HL-60/S4 (cell line): ENCODE results near the gene PPP1R1B.

Experiments used
- in situ Hi-C: fragments of 300-500 bp; cut with MboI; formaldehyde crosslinking; loops from 2 replicates; pipeline ENCODE4 v1.14.3; 2022; ENCODE audit warnings: low sequenced_read_pairs

Gene PPP1R1B

GRCh38 chr17:39651923-39652586 lies 25.3 kb downstream of the PPP1R1B start:
- in situ Hi-C loops, result no loop called here

DNA sequence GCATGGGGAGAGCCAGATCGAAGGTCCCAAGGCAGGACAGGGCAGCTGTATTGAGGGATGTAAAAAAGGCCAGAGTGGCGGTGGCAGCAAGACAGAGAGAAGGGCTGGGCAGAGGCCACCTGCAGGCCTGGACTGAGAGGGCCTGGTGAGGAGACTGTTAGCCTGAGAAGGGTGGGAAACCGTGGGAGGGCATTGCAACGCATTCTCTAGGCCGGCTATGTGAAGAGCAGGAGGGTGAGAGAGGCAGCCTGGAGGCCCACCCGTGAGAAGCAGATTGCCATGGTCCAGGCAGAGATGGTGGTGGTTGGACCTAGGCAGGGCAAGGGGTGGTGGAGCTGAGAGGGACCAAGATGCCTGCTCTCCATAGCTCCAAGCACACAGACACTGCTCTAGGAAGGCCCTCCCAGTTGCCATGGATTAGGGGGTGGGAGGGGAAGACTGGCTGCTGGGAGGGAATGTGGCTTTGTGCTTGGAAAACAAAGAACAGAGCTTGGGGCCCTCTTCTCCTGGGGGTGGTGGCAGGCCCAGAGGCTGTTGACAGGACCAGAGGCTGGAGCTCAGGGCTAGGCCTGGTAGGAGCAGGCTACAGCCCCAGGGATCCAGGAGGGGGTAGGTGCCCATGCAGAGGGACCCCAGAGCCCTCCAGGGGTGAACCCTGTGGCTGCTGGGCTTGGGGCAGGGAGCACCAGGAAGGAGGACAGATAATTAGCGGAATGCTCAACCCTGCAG lies 26.0 kb downstream of the PPP1R1B start:
- in situ Hi-C loops, result no loop called here

- in situ Hi-C loops, result no loop called here
These were observed 26.5 kb downstream of the PPP1R1B start for GRCh38 chr17:39653316-39653661.

DNA sequence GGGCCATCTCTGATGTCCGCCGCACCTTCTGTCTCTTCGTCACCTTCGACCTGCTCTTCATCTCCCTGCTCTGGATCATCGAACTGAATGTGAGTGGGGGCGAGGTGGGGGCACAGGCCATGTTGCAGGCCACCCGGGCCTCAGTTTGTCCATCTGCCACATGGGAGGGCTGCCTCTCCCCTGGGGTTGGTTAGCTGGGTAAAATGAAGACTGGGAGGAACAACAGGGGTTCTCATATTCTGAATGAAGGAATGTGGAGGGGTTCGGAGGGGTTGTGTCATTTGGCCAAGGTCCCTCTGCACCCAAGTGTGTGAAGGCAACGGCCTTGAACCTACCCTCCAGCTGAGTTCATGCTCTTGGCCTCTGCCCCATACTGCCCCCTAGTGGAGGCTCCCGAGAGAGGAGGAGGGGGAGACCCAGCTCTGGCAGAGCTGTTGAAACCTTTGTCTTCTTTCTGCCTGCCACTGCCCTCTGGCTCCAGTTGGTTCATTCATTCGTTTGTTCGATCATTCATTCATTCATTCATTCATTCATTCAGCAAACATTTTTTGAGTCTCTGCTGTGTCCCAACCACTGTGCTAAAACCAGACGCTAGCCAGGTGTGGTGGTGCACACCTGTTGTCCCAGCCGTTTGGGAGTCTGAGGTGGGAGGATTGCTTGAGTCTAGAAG lies 27.0 kb downstream of the PPP1R1B start:
- in situ Hi-C loops, result no loop called here

DNA sequence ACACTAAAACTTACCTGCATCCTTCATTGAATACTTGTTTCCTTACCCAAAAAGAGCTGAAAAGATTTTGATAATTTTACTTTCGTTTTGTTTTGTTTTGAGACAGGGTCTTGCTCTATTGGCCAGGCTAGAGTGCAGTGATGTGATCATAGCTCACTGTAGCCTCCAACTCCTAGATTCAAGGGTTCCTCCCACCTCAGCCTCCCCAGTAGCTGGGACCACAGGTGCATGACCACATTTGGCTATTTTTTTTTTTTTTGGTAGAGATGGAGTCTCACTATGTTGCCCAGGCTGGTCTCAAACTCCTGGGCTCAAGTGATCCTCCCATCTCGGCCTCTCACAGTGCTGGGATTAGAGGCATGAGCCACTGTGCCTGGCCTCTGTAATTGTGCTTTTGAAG lies 28.4 kb downstream of the PPP1R1B start:
- in situ Hi-C loops, result no loop called here

DNA sequence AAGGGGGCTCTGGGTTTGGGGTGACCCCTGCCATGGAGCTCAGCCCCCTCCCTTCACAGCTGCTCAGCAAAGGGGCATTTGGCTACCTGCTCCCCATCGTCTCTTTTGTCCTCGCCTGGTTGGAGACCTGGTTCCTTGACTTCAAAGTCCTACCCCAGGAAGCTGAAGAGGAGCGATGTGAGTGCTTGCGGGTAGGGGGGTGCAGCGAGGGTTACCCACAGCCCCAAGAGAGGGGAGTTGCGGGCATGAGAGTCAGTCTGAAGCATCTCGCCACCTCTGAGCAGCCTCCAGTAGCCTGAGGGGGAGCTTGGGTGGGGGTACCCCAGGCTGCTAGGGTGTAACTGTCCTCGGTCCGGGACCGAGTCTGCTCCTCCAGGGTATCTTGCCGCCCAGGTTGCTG lies 31.6 kb downstream of the PPP1R1B start:
- in situ Hi-C loops, result no loop called here

- in situ Hi-C loops, result no loop called here
These were observed 32.0 kb downstream of the PPP1R1B start for GRCh38 chr17:39658760-39659159.

DNA sequence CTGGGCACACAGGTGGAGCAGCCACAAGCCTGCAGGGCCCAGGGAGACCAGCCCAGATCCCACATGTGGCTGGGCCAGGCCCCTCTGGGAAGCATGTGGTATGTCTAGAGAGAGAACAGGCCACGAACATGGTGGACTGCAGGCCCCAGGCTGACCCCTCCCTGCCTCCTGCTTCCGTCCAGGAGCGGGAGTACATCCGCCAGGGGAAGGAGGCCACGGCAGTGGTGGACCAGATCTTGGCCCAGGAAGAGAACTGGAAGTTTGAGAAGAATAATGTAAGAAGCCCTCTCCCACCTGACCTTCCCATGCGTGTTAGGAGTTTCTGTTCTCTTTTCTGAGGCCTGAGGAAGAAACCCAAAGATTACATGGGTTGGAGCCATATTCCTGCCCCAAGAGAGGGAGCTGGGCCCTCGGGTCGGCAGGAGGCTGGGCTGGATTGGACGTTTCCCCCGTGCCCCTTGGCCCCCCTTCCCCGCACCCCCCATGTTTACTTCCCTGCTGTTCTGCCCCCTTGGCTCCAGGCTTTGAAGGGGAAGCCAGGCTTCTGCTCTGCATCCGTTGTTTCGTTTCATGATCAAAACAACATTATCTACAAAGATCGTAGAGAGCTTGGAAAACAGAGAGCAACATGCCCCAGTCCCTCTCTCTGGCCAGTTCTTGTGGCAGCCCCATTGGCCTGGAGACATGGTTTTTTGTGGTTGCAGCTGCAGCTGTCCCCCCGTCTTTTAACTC lies 32.7 kb downstream of the PPP1R1B start:
- in situ Hi-C loops, result no loop called here

GRCh38 chr17:39660011-39660360 lies 33.2 kb downstream of the PPP1R1B start:
- in situ Hi-C loops, result no loop called here

- in situ Hi-C loops, result no loop called here
These were observed 33.9 kb downstream of the PPP1R1B start for GRCh38 chr17:39660397-39661385.

DNA sequence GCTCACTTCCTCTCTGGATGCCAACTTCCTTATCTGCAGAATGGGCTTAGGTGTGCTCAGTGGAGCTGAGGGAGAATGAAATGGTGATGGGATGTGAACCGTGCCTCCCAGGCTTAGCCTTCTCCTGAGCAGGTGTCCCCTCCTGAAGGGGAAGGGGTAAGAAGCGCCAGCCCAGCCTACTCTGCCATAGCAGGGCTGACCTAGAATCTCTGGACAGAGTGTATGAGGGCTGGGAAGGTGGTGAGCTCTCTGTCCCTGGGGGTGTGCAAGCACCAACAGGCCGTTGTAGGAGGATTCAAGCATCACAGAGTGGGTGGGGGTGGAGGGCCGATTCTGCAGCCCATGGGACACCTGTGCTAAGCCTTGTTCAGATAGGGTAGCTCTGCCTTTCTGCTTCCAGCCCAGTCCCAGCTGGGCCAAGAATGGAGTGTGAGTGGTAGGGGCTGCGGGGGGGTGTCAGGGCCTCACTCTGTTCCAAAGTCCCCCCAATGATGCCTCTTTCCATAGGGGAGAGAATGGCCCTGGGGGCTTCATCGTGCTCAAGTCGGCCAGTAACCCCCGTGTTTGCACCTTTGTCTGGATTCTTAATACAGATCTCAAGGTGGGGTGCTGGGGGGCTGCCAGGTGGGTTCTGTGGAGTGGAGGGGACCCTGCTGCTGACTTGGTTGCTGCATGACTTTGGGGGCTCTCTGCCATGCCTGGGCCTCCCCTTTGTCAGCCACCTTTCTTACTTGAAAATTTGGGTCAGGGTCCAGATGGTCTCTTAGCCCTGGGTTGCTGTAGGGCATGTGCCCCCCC lies 35.2 kb downstream of the PPP1R1B start:
- in situ Hi-C loops, result no loop called here

GRCh38 chr17:39662551-39663339 lies 36.0 kb downstream of the PPP1R1B start:
- in situ Hi-C loops, result no loop called here

GRCh38 chr17:39663340-39663687 lies 36.6 kb downstream of the PPP1R1B start:
- in situ Hi-C loops, result no loop called here

DNA sequence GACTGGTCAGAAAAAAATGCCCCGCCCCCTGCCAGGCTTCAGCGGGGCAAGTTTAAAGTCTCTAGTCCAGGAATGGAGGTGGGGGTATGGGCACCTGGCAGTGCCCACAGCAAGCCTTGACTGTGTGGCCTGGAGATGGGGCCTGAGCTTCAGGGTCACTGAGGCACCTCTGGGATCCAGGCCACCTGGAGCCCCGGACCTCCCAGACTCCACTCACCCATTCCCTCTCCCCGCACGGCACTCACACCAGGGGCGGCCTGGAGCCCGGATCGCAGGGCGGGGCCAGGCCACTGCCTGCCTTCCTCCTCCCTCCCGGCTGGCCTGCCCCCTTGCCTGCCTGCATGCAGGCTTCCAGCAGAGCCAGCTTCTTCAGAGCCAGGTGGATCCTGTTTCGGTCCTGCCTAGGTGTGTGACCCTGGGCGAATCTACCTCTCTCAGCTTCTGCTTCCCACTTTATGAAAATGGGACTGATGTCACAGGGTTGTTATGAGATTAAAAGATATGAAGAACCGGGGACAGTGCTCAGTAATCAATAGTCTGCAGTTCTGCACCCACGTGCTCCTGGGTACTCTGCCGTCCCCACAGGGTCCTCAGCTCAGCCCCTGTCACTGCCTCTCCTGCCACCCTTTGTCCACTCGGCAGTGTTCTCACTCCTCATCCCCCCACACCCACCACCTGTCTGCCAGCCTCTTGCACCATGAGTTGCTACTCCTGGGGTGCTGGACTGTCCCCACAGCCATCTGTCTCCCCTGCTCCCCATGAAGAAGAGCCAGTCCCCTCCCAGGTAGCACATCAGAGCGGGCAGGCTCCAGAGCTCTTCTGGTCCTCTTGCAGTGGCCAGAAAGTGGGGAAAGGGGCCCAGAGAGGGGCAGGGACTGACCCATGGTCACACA lies 37.2 kb downstream of the PPP1R1B start:
- in situ Hi-C loops, result no loop called here

- in situ Hi-C loops, result no loop called here
These were observed 38.1 kb downstream of the PPP1R1B start, which contains the start of gene TCAP for GRCh38 chr17:39664581-39665561. TCAP (plus strand) TSS chr17:39665349; CDS start chr17:39665360, 11 bp downstream.

DNA sequence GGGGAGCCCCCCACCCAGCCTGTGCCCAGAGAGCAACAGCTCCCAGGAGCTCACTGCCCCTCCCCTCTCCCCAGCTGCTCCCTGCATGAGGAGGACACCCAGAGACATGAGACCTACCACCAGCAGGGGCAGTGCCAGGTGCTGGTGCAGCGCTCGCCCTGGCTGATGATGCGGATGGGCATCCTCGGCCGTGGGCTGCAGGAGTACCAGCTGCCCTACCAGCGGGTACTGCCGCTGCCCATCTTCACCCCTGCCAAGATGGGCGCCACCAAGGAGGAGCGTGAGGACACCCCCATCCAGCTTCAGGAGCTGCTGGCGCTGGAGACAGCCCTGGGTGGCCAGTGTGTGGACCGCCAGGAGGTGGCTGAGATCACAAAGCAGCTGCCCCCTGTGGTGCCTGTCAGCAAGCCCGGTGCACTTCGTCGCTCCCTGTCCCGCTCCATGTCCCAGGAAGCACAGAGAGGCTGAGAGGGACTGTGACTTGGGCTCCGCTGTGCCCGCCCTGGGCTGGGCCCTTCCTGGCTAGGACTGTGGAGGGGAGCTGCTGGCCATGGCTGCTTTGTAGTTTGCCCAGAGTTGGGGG lies 39.0 kb downstream of the PPP1R1B start:
- in situ Hi-C loops, result no loop called here
